Measurements from ENCODE around the gene DDC. TPM values are rescaled to one million over a fixed set of nuclear protein-coding genes. Genes with fewer than 3 reads are reported as not detected.
"Not testable (repeated sequence)": the region's sequence is repeated elsewhere in the genome, so short reads cannot be mapped to it uniquely, and the experiment has no call there.

Gene DDC
- total and polyA plus RNA-seq, 7 donors, result 0.10 to 1.7 (median 0.59) TPM

DNA sequence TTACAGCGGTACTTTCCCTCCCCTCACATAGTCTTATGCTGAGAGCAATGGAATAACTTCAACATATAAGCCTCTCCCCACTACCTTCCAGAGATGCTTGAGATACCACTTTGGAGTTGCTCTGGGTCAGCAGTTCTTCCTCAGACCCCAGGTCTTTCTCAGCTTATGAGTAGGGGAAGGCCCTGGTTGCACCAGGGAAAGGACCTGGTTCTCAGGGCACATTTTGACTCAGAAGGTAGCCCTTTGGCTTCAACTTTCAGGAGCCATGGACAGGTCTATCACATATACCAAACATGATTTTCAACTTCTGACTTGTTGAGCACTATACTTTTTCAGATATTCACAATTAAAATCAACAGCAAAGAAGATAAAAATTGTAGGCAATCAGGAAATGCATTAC lies 103.5 kb downstream of the DDC start:
- TF ChIP-seq, protein P1, sequence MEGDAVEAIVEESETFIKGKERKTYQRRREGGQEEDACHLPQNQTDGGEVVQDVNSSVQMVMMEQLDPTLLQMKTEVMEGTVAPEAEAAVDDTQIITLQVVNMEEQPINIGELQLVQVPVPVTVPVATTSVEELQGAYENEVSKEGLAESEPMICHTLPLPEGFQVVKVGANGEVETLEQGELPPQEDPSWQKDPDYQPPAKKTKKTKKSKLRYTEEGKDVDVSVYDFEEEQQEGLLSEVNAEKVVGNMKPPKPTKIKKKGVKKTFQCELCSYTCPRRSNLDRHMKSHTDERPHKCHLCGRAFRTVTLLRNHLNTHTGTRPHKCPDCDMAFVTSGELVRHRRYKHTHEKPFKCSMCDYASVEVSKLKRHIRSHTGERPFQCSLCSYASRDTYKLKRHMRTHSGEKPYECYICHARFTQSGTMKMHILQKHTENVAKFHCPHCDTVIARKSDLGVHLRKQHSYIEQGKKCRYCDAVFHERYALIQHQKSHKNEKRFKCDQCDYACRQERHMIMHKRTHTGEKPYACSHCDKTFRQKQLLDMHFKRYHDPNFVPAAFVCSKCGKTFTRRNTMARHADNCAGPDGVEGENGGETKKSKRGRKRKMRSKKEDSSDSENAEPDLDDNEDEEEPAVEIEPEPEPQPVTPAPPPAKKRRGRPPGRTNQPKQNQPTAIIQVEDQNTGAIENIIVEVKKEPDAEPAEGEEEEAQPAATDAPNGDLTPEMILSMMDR (IDR thresholded peaks at IDR 0.05), result no peak
- intact Hi-C loops (cut with DNase I), result no loop called here
- ATAC-seq (no peak), DNase-seq (no peak)
- no peak overlapping the region for H3K4me3 ChIP-seq
- H3K4me1 ChIP-seq, result no peaks in the 10 kb centered on the region
- no peaks in the 10 kb centered on the region for H3K27me3 ChIP-seq (ENCODE audit: insufficient read depth in 3 of 3, low read length in 2 of 3)
- H3K9me3 ChIP-seq, result no peaks in the 10 kb centered on the region
- H3K27ac ChIP-seq, result no peak overlapping the region
- no peaks in the 10 kb centered on the region for H3K36me3 ChIP-seq (ENCODE audit: insufficient read depth in 1 of 2, low read depth in 1 of 2)
- WGBS, 3 donors, result 98 to 100% (median 100%) methylated on average over 1 of the region's 1 CpG

DNA sequence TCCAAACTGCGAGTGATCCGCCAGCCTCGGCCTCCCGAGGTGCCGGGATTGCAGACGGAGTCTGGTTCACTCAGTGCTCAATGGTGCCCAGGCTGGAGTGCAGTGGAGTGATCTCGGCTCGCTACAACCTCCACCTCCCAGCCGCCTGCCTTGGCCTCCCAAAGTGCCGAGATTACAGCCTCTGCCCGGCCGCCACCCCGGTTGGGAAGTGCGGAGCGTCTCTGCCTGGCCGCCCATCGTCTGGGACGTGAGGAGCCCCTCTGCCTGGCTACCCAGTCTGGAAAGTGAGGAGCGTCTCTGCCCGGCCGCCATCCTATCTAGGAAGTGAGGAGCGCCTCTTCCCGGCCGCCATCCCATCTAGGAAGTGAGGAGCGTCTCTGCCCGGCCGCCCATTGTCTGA lies 106.0 kb downstream of the DDC start:
- ATAC-seq; intact Hi-C loops (cut with DNase I): not testable (repeated sequence)
- WGBS, 3 donors, result 96 to 99% (median 98%) methylated on average over 20 to 24 of the region's 27 CpGs

DNA sequence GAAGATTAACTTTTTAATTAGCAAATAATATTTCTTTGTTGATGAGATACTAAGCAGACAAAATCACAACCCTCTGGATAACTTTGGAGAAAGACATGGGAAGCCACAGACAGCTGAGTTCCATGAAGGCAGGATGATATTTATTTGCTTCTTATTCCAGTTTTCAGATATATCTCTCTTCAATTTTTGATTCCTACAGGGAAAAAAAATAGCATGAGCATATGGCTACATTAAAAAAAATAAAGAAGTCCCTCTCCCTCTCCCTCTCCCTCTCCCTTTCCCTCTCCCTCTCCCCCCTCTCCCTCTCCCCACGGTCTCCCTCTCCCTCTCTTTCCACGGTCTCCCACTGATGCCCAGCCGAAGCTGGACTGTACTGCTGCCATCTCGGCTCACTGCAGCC lies 106.6 kb downstream of the DDC start:
- intact Hi-C loops (cut with DNase I); H3K9me3 ChIP-seq; ATAC-seq; H3K36me3 ChIP-seq (ENCODE audit: insufficient read depth in 1 of 2, low read depth in 1 of 2); H3K27me3 ChIP-seq (ENCODE audit: insufficient read depth in 3 of 3, low read length in 2 of 3); H3K4me3 ChIP-seq; H3K4me1 ChIP-seq; H3K27ac ChIP-seq; DNase-seq: not testable (repeated sequence)
- 86% methylated on average over 2 of the region's 4 CpGs; no CpG with 5 or more reads in 2 of the 3 donors for WGBS, 3 donors

More for the DNA sequence above, 106.0 kb downstream of the DDC start:
- not testable (repeated sequence) for H3K36me3 ChIP-seq (ENCODE audit: insufficient read depth in 1 of 2, low read depth in 1 of 2); DNase-seq; H3K4me1 ChIP-seq; H3K27ac ChIP-seq; H3K4me3 ChIP-seq; H3K9me3 ChIP-seq; H3K27me3 ChIP-seq (ENCODE audit: insufficient read depth in 3 of 3, low read length in 2 of 3)

DNA sequence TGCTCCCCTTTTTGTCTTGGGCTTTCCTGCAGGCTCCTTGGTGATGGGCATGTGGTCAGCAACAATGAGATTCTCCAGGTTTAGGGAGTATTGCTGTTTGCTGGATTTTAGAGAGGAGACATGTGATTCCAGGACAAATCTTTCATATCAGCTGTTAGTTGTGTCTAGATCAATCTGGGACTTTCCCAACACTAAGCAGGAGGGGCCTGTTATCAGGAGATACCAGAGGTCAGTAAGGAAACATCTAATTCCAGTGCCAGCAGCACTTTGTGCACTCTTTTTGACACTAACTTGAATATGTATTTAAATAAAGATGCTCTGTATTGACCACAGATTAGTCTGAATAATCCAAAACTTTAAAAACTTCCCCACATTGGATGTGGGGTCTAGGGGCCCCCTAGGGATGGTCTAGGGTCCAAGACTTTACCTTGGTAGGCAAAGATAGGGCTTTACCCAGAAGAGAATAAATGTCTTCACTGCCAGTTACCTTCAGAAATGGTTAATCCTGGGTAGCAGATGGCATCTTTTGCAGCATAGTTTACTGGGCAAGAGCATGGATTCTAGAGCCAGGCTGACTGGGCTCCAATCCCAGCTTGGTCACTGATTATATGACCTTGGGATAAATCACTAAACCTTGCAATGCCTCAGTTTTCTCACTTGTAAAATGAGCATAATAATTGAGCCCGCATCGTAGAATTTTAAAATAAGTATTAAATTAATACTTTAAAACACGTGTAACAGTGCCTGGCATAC lies 108.7 kb downstream of the DDC start:
- 59 to 72% (median 66%) methylated on average over 3 of the region's 3 CpGs for WGBS, 3 donors
- intact Hi-C loops (cut with DNase I), result no loop called here
- H3K27ac ChIP-seq, result no peak overlapping the region
- TF ChIP-seq, protein P1 (IDR thresholded peaks at IDR 0.05), result no peak
- H3K9me3 ChIP-seq, result no peaks in the 10 kb centered on the region
- no peaks in the 10 kb centered on the region for H3K36me3 ChIP-seq (ENCODE audit: insufficient read depth in 1 of 2, low read depth in 1 of 2)
- no peaks in the 10 kb centered on the region for H3K4me1 ChIP-seq
- H3K4me3 ChIP-seq, result no peak overlapping the region
- no peak for ATAC-seq
- DNase-seq, result no peak
- no peaks in the 10 kb centered on the region for H3K27me3 ChIP-seq (ENCODE audit: insufficient read depth in 3 of 3, low read length in 2 of 3)

DNA sequence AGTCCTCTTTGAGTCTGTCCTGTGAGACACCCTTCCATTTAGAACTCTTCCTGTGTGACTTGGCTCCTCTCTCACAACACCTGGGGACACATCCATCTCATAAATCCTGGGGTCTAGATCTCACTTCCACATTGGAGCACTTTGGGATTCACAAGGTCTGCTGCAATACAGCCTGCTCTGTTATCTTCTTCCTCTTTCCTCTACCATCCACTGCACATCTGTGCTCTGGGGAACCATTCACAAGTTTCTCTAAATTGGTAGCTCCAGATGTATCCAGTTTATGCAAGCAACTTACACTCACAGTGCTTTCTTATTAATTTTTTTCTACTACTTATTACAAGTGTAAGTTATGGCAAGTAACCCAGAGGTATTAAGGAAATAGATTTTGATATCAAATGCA lies 109.5 kb downstream of the DDC start:
- intact Hi-C loops (cut with DNase I), result no loop called here
- Histone ChIP-seq H3K36me3 (ENCODE audit: insufficient read depth in 1 of 2, low read depth in 1 of 2) (no peaks in the 10 kb centered on the region), H3K27me3 (ENCODE audit: insufficient read depth in 3 of 3, low read length in 2 of 3) (no peaks in the 10 kb centered on the region), H3K27ac (no peak overlapping the region), H3K4me1 (no peaks in the 10 kb centered on the region), H3K9me3 (no peaks in the 10 kb centered on the region), H3K4me3 (no peak overlapping the region)
- TF ChIP-seq, protein P1 (IDR thresholded peaks at IDR 0.05), result no peak
- DNase-seq, result no peak
- ATAC-seq, result no peak

DNA sequence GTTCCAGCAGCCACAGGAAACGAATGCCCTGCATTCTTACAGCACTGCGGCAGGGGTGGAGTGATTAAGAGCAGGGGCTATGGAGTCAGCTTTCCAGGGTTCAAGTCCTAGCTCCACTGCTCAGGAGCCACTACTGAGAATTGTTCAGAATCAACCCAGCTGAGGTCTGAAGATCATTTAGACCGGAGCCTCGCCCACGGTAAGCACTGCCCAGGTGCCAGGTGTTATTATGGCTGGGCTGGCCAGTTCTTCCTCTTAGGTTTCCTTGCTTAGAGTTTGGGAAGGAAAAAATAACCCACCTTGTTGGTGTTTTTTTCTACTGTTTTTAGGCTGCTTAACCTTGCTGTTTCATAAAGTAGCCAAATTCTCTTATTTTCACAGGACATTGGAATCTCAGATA lies 110.2 kb downstream of the DDC start:
- no peaks in the 10 kb centered on the region for H3K9me3 ChIP-seq
- intact Hi-C loops (cut with DNase I), result no loop called here
- ATAC-seq (no peak), DNase-seq (no peak)
- no peak overlapping the region for H3K4me3 ChIP-seq
- WGBS, 3 donors, result 56 to 75% (median 60%) methylated on average over 5 of the region's 5 CpGs
- H3K36me3 ChIP-seq (ENCODE audit: insufficient read depth in 1 of 2, low read depth in 1 of 2), result no peaks in the 10 kb centered on the region
- no peaks in the 10 kb centered on the region for H3K27me3 ChIP-seq (ENCODE audit: insufficient read depth in 3 of 3, low read length in 2 of 3)
- no peak overlapping the region for H3K27ac ChIP-seq
- TF ChIP-seq, protein P1 (IDR thresholded peaks at IDR 0.05), result no peak
- no peaks in the 10 kb centered on the region for H3K4me1 ChIP-seq
